Gastroesophageal sphincter (tissue), 3 donors: ENCODE measurements around the gene ARAP1.

Source experiments
- POLR2AphosphoS5 ChIP-seq: sonication (generic); formaldehyde crosslinking; IDR thresholded peaks from one replicate; pipeline ENCODE4 v1.6.1; 2017; ENCODE audit warnings: antibody characterized with exemption
- TF ChIP-seq, protein P1 (sequence below), 4 experiments: fragments of 200-600 bp in 2 of 4; fragments of 450-650 bp in 2 of 4; sonication (generic) in 1 of 4; IDR thresholded peaks; one replicate each; pipeline ENCODE4 v1.5.1; 2017 to 2019; ENCODE audit warnings: antibody characterized with exemption in 4 of 4, mild to moderate bottlenecking in 2 of 4, moderate library complexity in 2 of 4

DNA sequence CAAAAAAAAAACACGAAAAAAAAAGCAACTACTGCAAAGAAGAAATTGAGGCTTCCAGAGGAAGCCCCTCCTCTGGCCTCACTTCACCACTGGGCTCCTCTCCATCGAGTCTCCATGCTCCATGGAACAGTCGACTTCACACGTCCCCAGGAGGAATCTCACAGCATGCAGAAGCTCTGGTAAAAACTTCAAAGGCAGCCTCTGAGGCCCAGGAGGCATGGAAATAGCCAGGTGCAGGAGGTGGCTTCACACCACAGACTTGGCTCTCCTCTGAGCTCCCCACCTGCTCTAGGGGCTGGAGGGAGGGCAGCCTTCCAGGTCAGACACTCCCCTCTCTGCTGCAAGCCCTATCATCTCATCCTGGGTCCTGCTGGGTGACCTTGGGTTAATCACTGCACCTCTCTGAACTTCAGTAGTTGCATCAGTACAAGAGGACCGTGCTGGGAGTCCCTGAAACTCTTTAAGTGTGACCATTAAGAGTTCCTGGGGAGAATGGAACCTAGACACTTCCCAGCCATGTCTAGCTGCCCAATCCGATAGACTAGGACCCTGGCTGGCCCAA is 86.2 kb downstream of the ARAP1 start:
- TF ChIP-seq, protein P1, sequence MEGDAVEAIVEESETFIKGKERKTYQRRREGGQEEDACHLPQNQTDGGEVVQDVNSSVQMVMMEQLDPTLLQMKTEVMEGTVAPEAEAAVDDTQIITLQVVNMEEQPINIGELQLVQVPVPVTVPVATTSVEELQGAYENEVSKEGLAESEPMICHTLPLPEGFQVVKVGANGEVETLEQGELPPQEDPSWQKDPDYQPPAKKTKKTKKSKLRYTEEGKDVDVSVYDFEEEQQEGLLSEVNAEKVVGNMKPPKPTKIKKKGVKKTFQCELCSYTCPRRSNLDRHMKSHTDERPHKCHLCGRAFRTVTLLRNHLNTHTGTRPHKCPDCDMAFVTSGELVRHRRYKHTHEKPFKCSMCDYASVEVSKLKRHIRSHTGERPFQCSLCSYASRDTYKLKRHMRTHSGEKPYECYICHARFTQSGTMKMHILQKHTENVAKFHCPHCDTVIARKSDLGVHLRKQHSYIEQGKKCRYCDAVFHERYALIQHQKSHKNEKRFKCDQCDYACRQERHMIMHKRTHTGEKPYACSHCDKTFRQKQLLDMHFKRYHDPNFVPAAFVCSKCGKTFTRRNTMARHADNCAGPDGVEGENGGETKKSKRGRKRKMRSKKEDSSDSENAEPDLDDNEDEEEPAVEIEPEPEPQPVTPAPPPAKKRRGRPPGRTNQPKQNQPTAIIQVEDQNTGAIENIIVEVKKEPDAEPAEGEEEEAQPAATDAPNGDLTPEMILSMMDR (IDR thresholded peaks at IDR 0.05): no peak
- TF ChIP-seq POLR2AphosphoS5: no peak
